Activated CD8-positive, alpha-beta memory T cell treated with anti-CD3 and anti-CD28 coated beads, Interleukin-2, amount 50 U/mL, for 48 hours (primary cell): ENCODE measurements around the gene GUCY1B1.
A peak's percentile ranks its signal among the peaks of the same experiment; 100 is the strongest.

Experiments
- DNase-seq: peaks from one replicate; pipeline ENCODE4 v3.0.0-alpha.2; 2020

The GUCY1B1 gene

DNA sequence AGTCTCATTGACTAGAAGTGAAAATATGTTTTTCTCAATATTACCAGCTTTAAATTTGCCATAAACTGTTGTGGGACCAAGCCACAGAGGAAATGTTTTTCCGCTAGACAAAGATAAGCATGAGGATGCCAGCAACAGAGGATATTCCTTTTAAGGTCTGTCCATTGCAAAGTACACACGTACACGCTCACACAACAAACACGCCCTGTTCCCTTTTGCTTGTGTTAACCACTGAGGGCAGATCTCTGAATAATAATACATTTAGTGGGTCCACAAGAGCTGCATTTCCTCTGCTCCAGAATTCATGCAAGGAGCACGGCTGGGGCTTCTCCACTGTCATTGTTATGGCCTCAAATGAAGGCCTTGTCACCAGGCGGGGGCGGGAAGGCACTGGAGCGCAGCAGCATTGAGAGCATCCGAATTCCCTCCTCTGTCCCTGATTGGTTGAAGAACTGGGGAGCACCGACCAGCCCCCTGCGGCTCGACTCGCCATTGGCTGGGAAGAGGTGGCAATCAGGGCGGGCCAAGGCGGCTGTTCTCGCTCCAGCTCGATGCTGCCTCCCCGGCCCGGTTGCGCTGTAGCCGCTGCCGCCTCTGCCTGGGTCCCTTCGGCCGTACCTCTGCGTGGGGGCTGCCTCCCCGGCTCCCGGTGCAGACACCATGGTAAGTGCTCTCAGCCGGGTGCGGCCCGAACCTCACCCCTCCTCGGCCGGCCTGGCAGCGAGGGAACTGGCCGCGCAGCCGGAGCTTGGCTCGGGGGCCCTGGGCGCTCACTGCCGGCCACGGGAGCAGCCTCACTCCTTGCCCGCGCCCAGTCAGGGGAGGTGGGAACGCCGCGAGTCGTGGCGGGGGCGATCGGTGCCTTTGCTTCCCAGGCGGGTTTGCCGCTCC lies at the start of gene GUCY1B1:
GUCY1B1 (plus strand) TSS at position 541 of the 891 bp plus-strand sequence; CDS start at position 661, 120 bp downstream.
- DNase-seq, result peak; percentile 78

- DNase-seq, result no peak
Observed at GRCh38 chr4:155709918-155710317, 48.9 kb upstream of the GUCY1B1 start.

GRCh38 chr4:155711556-155711955 lies 47.3 kb upstream of the GUCY1B1 start:
- no peak for DNase-seq

DNA sequence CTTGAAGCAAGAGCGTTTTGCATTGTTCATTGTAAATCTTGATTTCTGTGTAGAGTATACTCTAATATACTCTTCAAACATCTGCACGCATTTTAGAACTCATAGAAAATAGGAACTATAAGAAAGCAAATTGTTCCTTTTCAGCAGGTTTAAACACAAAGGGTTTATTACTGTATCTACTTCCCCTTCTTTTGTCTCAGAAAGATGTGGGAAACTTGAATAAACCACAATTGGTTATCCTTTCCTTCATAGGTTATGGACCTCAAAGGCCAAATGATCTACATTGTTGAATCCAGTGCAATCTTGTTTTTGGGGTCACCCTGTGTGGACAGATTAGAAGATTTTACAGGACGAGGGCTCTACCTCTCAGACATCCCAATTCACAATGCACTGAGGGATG lies 46.0 kb upstream of the GUCY1B1 start:
- no peak for DNase-seq

- no peak for DNase-seq
Observed at GRCh38 chr4:155713911-155714310, 44.9 kb upstream of the GUCY1B1 start.

- no peak for DNase-seq
Observed at GRCh38 chr4:155722336-155722735, 36.5 kb upstream of the GUCY1B1 start.

- no peak for DNase-seq
Observed at GRCh38 chr4:155722816-155723499, 35.9 kb upstream of the GUCY1B1 start.

DNA sequence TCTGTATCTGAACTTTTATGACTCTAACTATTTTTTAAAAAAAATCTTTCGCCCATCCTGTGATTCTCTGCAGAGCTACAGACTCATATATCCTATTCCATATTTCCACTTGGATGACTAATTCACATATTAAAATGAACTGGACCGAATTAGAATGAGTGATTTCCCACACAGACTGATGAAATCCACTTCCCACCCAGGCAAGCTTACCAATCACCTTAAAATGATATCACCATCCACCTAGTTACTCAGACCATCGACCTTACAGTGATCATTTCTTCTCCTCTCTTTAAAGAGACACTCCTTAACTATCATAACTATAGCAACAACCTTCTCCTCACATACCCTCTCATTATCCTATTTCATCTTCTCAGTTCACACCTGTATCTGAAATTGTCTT lies 34.1 kb upstream of the GUCY1B1 start:
- DNase-seq, result no peak

DNA sequence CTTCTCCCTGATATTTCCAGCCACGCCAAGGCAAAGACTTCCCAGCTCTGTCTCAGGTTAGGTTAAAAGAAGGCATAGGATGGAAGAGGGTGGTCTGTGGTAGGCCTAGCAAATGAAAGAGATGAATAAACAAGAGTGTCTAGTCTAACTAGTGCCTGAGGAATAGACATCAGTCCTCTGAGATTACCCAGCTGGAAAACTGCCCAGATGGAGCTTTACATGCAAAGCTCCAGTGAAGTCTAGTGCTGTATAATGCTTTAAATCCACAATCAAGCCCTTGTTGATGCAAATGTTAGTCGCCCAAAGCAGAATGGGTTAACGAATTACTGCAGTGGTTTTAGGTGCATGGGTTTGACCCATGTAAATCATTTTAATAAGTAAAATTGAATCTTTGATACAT lies 24.8 kb upstream of the GUCY1B1 start:
- DNase-seq, result no peak

DNA sequence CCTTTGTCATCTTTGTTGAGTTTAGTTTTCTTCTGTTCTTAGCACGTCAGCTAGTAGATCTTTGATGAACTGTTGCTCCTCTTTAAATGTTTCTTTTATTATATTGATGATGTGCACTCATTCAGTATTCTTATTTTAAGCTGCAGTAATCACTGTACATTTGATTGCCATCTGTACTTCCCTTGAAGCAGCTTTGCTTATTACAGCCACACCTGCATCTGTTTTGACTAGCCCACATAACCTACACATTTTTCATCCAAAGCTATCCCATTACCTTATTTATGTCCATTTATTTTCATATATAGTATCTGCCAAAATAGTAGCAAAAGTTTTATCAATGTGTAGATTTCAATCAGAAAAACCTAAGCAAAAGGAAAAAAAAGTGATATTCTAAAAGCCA lies 23.9 kb upstream of the GUCY1B1 start:
- DNase-seq, result no peak

DNA sequence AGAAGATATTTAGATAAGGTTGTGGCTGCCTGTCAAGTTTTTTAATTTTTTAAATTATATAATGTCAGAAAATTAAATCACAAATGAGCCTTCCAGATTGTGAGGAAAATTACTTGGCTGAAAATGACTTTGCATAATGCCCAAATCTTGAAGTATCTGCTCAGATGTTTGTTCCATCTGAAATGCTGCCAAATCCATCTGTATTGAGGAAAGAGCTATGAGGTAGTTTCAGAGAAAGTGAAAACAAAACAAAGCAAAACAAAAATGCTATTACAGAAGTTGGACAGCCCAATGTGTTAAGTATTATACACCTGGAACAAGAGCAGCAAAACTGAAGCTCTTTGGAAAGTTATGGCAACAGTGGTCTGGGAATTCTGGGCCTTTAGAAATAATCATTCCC lies 23.3 kb upstream of the GUCY1B1 start:
- DNase-seq, result no peak

GRCh38 chr4:155738548-155738947 lies 20.3 kb upstream of the GUCY1B1 start:
- no peak for DNase-seq

DNA sequence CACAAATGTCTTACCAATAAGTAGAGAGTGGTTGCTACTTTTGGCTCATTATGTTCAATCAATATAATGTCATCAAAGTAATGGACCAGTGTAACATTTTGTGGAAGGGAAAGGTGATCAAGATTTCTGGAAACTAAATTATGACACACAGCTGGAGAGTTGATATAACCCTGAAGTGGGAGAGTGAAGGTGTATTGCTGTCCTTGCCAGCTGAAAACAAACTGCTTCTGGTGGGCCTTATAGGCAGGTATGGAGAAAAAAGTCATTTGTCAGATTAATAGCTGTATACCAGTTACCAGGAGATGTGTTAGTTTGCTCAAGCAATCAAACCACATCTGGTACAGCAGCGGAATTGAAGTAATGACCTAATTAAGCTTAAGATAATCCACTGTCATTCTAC lies 17.3 kb upstream of the GUCY1B1 start:
- no peak for DNase-seq

- DNase-seq, result no peak
Observed at GRCh38 chr4:155742310-155743015, 16.4 kb upstream of the GUCY1B1 start.

GRCh38 chr4:155745984-155746383 lies 12.8 kb upstream of the GUCY1B1 start:
- no peak for DNase-seq

DNA sequence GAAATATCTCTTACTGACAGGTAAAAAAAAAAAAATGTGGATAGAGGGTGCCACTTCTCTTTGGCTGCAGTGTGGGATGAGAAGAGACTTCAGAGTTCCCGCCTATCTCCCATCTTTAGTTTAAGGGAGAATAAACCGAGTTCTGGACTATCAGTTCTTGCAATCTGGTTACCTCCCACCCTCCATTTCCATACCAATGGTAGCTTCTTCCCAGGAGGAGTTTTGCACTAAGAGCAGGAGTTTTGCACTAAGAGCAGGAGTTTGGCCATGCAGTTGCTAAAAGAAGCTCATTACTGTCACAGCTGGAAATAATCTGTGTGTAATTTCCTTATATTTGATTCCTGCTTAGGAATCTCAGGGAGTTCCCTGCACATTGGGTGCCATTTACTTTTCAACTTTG lies 10.8 kb upstream of the GUCY1B1 start:
- DNase-seq, result no peak

DNA sequence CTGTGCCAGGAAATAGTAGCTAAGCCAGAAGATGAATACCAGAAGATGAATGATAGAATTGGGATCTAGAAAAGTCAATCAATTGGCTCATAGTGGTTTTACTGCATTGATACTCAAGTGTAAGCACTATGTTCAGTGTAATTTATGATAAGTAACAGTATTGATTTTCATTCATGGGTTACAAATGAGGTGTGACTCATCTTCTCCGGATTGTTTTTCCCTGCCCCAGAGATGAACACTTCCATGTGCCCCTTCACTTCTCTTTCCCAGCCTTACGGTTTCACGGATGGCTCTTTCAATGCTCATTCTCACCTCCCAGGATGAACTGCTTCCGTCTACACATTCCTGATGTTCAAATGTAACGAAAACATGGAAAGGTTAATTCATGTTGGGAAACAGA lies 9.8 kb upstream of the GUCY1B1 start:
- no peak for DNase-seq

DNA sequence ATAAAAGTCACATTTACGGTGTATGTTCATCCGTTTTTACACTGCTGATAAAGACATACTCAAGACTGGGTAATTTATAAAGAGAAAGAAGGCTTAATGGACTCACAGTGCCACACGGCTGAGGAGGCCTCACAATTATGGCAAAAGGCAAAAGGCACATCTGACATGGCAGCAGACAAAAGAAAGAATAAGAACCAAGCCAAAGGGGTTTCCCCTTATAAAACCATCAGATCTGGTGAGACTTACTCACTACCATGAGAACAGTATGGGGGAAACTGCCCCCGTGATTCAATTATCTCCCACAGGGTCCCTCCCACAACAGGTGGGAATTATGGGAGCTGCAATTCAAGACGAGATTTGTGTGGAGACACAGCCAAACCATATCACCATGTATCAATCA lies 7.3 kb upstream of the GUCY1B1 start:
- no peak for DNase-seq

GRCh38 chr4:155757745-155758265 lies 1.0 kb upstream of the GUCY1B1 start:
- DNase-seq, result no peak

DNA sequence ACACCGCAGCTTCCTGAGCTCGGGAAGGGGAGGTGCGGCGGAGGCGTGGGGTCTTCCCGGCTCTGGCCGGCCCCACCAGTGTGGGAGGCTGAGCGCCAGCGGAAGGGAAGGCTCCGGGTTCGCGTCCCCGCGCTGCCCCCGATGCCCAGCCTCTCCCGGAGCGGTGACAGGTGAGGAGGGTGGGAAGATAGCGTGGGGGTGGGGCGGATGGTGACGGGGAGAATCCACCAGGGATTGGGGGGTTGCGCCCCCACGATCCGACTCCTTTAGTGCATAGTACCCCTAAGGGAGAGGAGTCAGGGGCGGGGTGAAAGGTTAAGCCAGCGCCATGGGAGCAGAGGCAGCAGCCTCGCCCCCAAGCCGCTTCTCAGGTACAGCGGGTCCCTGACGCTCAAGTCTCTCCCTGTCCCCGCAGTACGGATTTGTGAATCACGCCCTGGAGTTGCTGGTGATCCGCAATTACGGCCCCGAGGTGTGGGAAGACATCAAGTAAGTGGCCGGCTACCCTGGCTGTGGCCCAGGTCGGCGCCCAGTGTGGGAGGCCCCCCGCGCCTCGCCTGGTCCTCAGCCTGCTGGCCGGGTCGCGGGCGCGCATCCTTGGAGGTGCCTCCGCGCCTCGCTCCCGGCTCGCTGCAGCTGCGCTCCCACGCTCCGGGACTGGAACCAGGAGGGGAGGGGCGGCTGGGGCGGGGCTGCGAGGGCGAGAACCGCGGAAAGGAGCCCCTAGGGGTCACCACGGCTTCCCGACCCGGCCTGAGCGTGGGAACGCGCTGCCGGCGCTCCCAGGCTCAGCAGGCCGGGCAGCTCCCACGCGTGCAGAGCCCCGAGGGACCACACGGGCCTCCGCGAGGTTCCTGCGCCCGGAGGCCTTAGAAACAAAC lies 791 bp downstream of the GUCY1B1 start:
- peak; percentile 54 for DNase-seq

- DNase-seq, result no peak
Observed at GRCh38 chr4:155761047-155761446, 2.2 kb downstream of the GUCY1B1 start.

- no peak for DNase-seq
Observed at GRCh38 chr4:155761916-155762315, 3.1 kb downstream of the GUCY1B1 start.
